Neural progenitor cell (in vitro differentiated cells): ENCODE measurements around the gene SRRM2. TPM values are rescaled to one million over a fixed set of nuclear protein-coding genes. Genes with fewer than 3 reads are reported as not detected.

Source experiments
- DNase-seq: peaks from one replicate; pipeline ENCODE4 v3.0.0-alpha.2; 2016; ENCODE audit warnings: low spot score
- H2AFZ ChIP-seq: fragments of 200-600 bp; sonication (generic); replicated peaks from 2 replicates; pipeline ENCODE4 v1.6.1; 2016; ENCODE audit warnings: antibody characterized with exemption
- H3F3A ChIP-seq: fragments of 200-600 bp; sonication (generic); 2 replicates; pipeline ENCODE4 v1.6.1; 2016; ENCODE audit warnings: antibody characterized with exemption, low read depth
- H3K27ac ChIP-seq: fragments of 200-600 bp; sonication (generic); 2 replicates; pipeline ENCODE4 v1.5.1; 2016; ENCODE audit warnings: mild to moderate bottlenecking
- H3K27me3 ChIP-seq: fragments of 200-600 bp; sonication (generic); 2 replicates; pipeline ENCODE4 v1.6.1; 2016; ENCODE audit warnings: mild to moderate bottlenecking, moderate library complexity
- H3K36me3 ChIP-seq: fragments of 200-600 bp; sonication (generic); 2 replicates; pipeline ENCODE4 v1.5.1; 2016
- H3K4me1 ChIP-seq: fragments of 200-600 bp; sonication (generic); 2 replicates; pipeline ENCODE4 v1.6.1; 2016; ENCODE audit warnings: mixed run types
- H3K4me2 ChIP-seq: fragments of 200-600 bp; sonication (generic); 2 replicates; pipeline ENCODE4 v1.6.1; 2016
- H3K4me3 ChIP-seq: fragments of 200-600 bp; sonication (generic); 2 replicates; pipeline ENCODE4 v1.5.1; 2016
- H3K79me2 ChIP-seq: fragments of 200-600 bp; sonication (generic); 2 replicates; pipeline ENCODE4 v1.6.1; 2016; ENCODE audit warnings: low read depth
- H3K9ac ChIP-seq: fragments of 200-600 bp; sonication (generic); 2 replicates; pipeline ENCODE4 v1.6.1; 2016
- H3K9me3 ChIP-seq: fragments of 200-600 bp; sonication (generic); 2 replicates; pipeline ENCODE4 v1.5.1; 2016; ENCODE audit warnings: low read depth
- H4K20me1 ChIP-seq: fragments of 200-600 bp; sonication (generic); 2 replicates; pipeline ENCODE4 v1.6.1; 2016; ENCODE audit warnings: low read depth
- H3K27ac Mint-ChIP-seq: 3 replicates; pipeline ENCODE4 v1.8.0; 2021; ENCODE audit warnings: mixed read lengths
- H3K27me3 Mint-ChIP-seq: 2 replicates; pipeline ENCODE4 v1.8.0; 2022; ENCODE audit warnings: low read depth, mild to moderate bottlenecking, inconsistent platforms, moderate library complexity, mixed read lengths; ENCODE audit not compliant: insufficient read depth
- H3K36me3 Mint-ChIP-seq: 3 replicates; pipeline ENCODE4 v1.8.0; 2021; ENCODE audit warnings: mixed read lengths
- H3K4me1 Mint-ChIP-seq: 3 replicates; pipeline ENCODE4 v1.8.0; 2021; ENCODE audit warnings: mixed read lengths
- H3K4me3 Mint-ChIP-seq: 3 replicates; pipeline ENCODE4 v1.8.0; 2021; ENCODE audit warnings: mild to moderate bottlenecking, moderate library complexity, mixed read lengths
- H3K9me3 Mint-ChIP-seq: 3 replicates; pipeline ENCODE4 v1.8.0; 2020; ENCODE audit warnings: mixed read lengths
- CTCF ChIP-seq: fragments of 200-600 bp; sonication (generic); IDR thresholded peaks from 2 replicates; pipeline ENCODE4 v1.5.1; 2017; ENCODE audit warnings: antibody characterized with exemption, mild to moderate bottlenecking
- EZH2 ChIP-seq: fragments of 200-600 bp; sonication (generic); IDR thresholded peaks from 2 replicates; pipeline ENCODE4 v1.6.1; 2017; ENCODE audit warnings: antibody characterized with exemption, mild to moderate bottlenecking, moderate library complexity
- EZH2phosphoT487 ChIP-seq: fragments of 200-600 bp; sonication (generic); IDR thresholded peaks from 2 replicates; pipeline ENCODE4 v1.6.1; 2017; ENCODE audit warnings: antibody characterized with exemption
- total RNA-seq: library from RNA; depleted of rRNA; stranded (reverse); fragments of >200 nt; gene quantifications from 2 replicates; pipeline ENCODE4 v1.2.3, GENCODE V29; 2015; ENCODE audit warnings: low replicate concordance

Gene SRRM2
- total RNA-seq, 1 donor from 2014 or later, result 82.3 TPM

- Histone ChIP-seq H4K20me1 (peaks cover 53% of the 10 kb centered on the region), H3K27me3 (no peaks in the 10 kb centered on the region), H3K9me3 (no peaks in the 10 kb centered on the region), H3K4me1 (peaks cover 23% of the 10 kb centered on the region), H2AFZ (peak overlapping the region; percentile 92), H3K9ac (peak overlapping the region; percentile 90), H3K79me2 (peaks cover 74% of the 10 kb centered on the region), H3F3A (peaks cover 33% of the 10 kb centered on the region), H3K36me3 (peaks cover 6% of the 10 kb centered on the region), H3K27ac (peak overlapping the region; percentile 97), H3K4me3 (peak overlapping the region; percentile 71), H3K4me2 (peak overlapping the region; percentile 83)
- peak; percentile 95 for DNase-seq
- peak overlapping the region; percentile 81 for H3K27ac Mint-ChIP-seq
- TF ChIP-seq EZH2phosphoT487, result no peak
- no peak for TF ChIP-seq CTCF
- TF ChIP-seq EZH2, result no peak
- peak overlapping the region; percentile 94 for H3K4me3 Mint-ChIP-seq
- H3K27me3 Mint-ChIP-seq, result peaks cover 14% of the 10 kb centered on the region
- H3K9me3 Mint-ChIP-seq, result no peaks in the 10 kb centered on the region
- peaks cover 39% of the 10 kb centered on the region for H3K4me1 Mint-ChIP-seq
- peaks cover 38% of the 10 kb centered on the region for H3K36me3 Mint-ChIP-seq
These were observed 653 bp downstream of the SRRM2 start for GRCh38 chr16:2752850-2753732.

GRCh38 chr16:2753733-2754020 lies 1.2 kb downstream of the SRRM2 start:
- no peak for TF ChIP-seq CTCF
- TF ChIP-seq EZH2phosphoT487, result no peak
- TF ChIP-seq EZH2, result no peak
- Mint-ChIP-seq H3K36me3 (peaks cover 42% of the 10 kb centered on the region), H3K27me3 (peaks cover 14% of the 10 kb centered on the region), H3K4me3 (peak overlapping the region; percentile 94), H3K9me3 (no peaks in the 10 kb centered on the region), H3K4me1 (peaks cover 39% of the 10 kb centered on the region), H3K27ac (peak overlapping the region; percentile 81)
- peak overlapping the region; percentile 71 for H3K4me3 ChIP-seq
- H3K9ac ChIP-seq, result peak overlapping the region; percentile 90
- DNase-seq, result peak; percentile 35
- H3K4me2 ChIP-seq, result peak overlapping the region; percentile 83
- peaks cover 11% of the 10 kb centered on the region for H3K36me3 ChIP-seq
- H3K27me3 ChIP-seq, result no peaks in the 10 kb centered on the region
- H4K20me1 ChIP-seq, result peaks cover 53% of the 10 kb centered on the region
- H2AFZ ChIP-seq, result no peak overlapping the region
- no peaks in the 10 kb centered on the region for H3K9me3 ChIP-seq
- peaks cover 23% of the 10 kb centered on the region for H3K4me1 ChIP-seq
- peaks cover 33% of the 10 kb centered on the region for H3F3A ChIP-seq
- H3K79me2 ChIP-seq, result peaks cover 80% of the 10 kb centered on the region
- H3K27ac ChIP-seq, result peak overlapping the region; percentile 97

GRCh38 chr16:2755158-2755557 lies 2.7 kb downstream of the SRRM2 start:
- Histone ChIP-seq H3K27ac (peak overlapping the region; percentile 39), H3K27me3 (no peaks in the 10 kb centered on the region), H3K79me2 (peaks cover 89% of the 10 kb centered on the region), H3F3A (peaks cover 34% of the 10 kb centered on the region), H3K9me3 (no peaks in the 10 kb centered on the region), H3K4me1 (peaks cover 23% of the 10 kb centered on the region), H3K4me3 (peak overlapping the region; percentile 71), H3K4me2 (peak overlapping the region; percentile 83), H2AFZ (no peak overlapping the region), H3K9ac (peak overlapping the region; percentile 90), H3K36me3 (peaks cover 23% of the 10 kb centered on the region), H4K20me1 (peaks cover 53% of the 10 kb centered on the region)
- TF ChIP-seq CTCF (no peak), EZH2 (no peak)
- Mint-ChIP-seq H3K4me1 (peaks cover 38% of the 10 kb centered on the region), H3K36me3 (peaks cover 51% of the 10 kb centered on the region), H3K4me3 (peak overlapping the region; percentile 94), H3K27me3 (peaks cover 14% of the 10 kb centered on the region), H3K9me3 (peaks cover 4% of the 10 kb centered on the region), H3K27ac (no peak overlapping the region)
- no peak for DNase-seq
